OCI-LY7 (cell line): Measurements from ENCODE around the gene RAB30. TPM values are rescaled to one million over a fixed set of nuclear protein-coding genes. Genes with fewer than 3 reads are reported as not detected.

ENCODE experiments used
- BruUV-seq: library from RNA; stranded (reverse); fragments of 400-500 nt; replicated peaks from 2 replicates; lab custom pipeline; 2021; lab: Mats Ljungman, UMichigan
- CTCF ChIA-PET: fragments of 300-600 bp; sonication (Branson Sonifier 250); formaldehyde crosslinking; loops from one replicate; lab custom pipeline; 2022; ENCODE audit warnings: antibody characterized with exemption; ENCODE audit not compliant: unreplicated experiment; lab: Charles Lee
- POLR2A ChIA-PET: fragments of 300-600 bp; sonication (Branson Sonifier 250); formaldehyde crosslinking; loops from one replicate; lab custom pipeline; 2022; ENCODE audit warnings: antibody characterized with exemption; lab: Charles Lee
- DNase-seq: peaks from one replicate; pipeline ENCODE4 v3.0.0-alpha.2; 2015; ENCODE audit warnings: low spot score
- H2AFZ ChIP-seq: fragments of 200-600 bp; sonication (generic), shearing (Covaris generic); 2 replicates; pipeline ENCODE4 v1.6.1; 2014; ENCODE audit warnings: mild to moderate bottlenecking, antibody characterized with exemption, low read length, moderate library complexity
- H3K27ac ChIP-seq: fragments of 200-600 bp; sonication (generic); 2 replicates; pipeline ENCODE4 v1.5.1; 2014; ENCODE audit warnings: mixed run types, low read depth, mild to moderate bottlenecking, moderate library complexity, low read length, inconsistent platforms; ENCODE audit not compliant: poor library complexity, severe bottlenecking
- H3K36me3 ChIP-seq: fragments of 200-600 bp; sonication (generic); 2 replicates; pipeline ENCODE4 v1.6.1; 2014; ENCODE audit warnings: mild to moderate bottlenecking, antibody characterized with exemption, low read length, moderate library complexity, mixed read lengths; ENCODE audit not compliant: insufficient read depth
- H3K4me1 ChIP-seq: fragments of 200-600 bp; sonication (generic); 2 replicates; pipeline ENCODE4 v1.5.1; 2014; ENCODE audit warnings: mild to moderate bottlenecking, low read length; ENCODE audit not compliant: insufficient read depth, poor library complexity, severe bottlenecking
- H3K4me2 ChIP-seq: fragments of 200-600 bp; sonication (generic); 2 replicates; pipeline ENCODE4 v1.6.1; 2014; ENCODE audit warnings: mild to moderate bottlenecking, low read length
- H3K4me3 ChIP-seq: fragments of 200-600 bp; sonication (generic); 2 replicates; pipeline ENCODE4 v1.5.1; 2014; ENCODE audit warnings: mild to moderate bottlenecking, low read depth, low read length; ENCODE audit not compliant: poor library complexity, severe bottlenecking
- H3K79me2 ChIP-seq: fragments of 200-600 bp; sonication (generic); 2 replicates; pipeline ENCODE4 v1.6.1; 2016; ENCODE audit warnings: low read depth, mild to moderate bottlenecking, low read length, moderate library complexity, mixed read lengths; ENCODE audit not compliant: insufficient read depth
- H3K9me2 ChIP-seq: fragments of 200-600 bp; sonication (generic); 2 replicates; pipeline ENCODE4 v1.6.1; 2016; ENCODE audit warnings: mild to moderate bottlenecking, low read length, mixed read lengths; ENCODE audit not compliant: insufficient read depth
- H3K9me3 ChIP-seq: fragments of 200-600 bp; sonication (generic); 2 replicates; pipeline ENCODE4 v1.6.1; 2014; ENCODE audit warnings: mild to moderate bottlenecking, mixed run types, low read length, mixed read lengths
- H4K20me1 ChIP-seq: fragments of 200-600 bp; sonication (generic); 2 replicates; pipeline ENCODE4 v1.6.1; 2014; ENCODE audit warnings: mild to moderate bottlenecking, antibody characterized with exemption, low read length, moderate library complexity, mixed read lengths; ENCODE audit not compliant: insufficient read depth
- EZH2phosphoT487 ChIP-seq: fragments of 200-600 bp; sonication (generic); IDR thresholded peaks from 2 replicates; pipeline ENCODE4 v1.6.1; 2018; ENCODE audit warnings: low read depth, borderline replicate concordance, mild to moderate bottlenecking, mixed run types, antibody characterized with exemption, low read length, moderate library complexity, mixed read lengths
- intact Hi-C: fragments of 100-400 bp; cut with micrococcal nuclease; formaldehyde crosslinking; loops from one replicate; pipeline ENCODE4 v1.10.0; 2022; ENCODE audit not compliant: unreplicated experiment
- total RNA-seq, 2 experiments: library from RNA; depleted of rRNA in 1 of 2; stranded (reverse); fragments of >200 nt in 1 of 2; shearing (Covaris generic) in 1 of 2; gene quantifications; 2 replicates each; pipeline ENCODE4 v1.2.3, GENCODE V29; 2014 to 2022
- TF ChIP-seq, protein P1 (sequence below): fragments of 200-600 bp; sonication (generic); conservative IDR thresholded peaks from 2 replicates; pipeline ENCODE4 v1.5.1; 2014; ENCODE audit warnings: mild to moderate bottlenecking, antibody characterized with exemption, low read length, moderate library complexity, mixed read lengths

Gene RAB30
- total RNA-seq, 2 experiments from 2014 or later: 33.3 to 132 TPM

DNA sequence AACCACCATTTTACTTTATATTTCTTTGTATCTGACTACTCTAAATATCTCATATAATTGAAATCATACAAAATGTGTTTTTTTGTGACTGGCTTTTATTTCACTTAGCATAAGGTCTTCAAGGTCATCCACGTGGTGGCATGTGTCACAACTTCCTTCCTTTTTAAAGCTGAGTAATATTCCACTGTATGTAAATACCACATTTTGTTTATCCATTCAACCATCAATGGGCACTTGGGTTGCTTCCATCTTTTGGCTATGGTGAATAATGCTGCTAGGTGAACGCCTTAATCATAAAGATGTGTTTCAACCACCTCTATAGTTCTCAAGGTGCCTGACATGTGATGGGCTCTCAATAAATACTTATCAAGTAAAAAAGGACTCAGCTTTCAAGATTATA is 15.5 kb downstream of the RAB30 start:
- intact Hi-C loops: no loop called here
- no peak for TF ChIP-seq EZH2phosphoT487
- TF ChIP-seq, protein P1, sequence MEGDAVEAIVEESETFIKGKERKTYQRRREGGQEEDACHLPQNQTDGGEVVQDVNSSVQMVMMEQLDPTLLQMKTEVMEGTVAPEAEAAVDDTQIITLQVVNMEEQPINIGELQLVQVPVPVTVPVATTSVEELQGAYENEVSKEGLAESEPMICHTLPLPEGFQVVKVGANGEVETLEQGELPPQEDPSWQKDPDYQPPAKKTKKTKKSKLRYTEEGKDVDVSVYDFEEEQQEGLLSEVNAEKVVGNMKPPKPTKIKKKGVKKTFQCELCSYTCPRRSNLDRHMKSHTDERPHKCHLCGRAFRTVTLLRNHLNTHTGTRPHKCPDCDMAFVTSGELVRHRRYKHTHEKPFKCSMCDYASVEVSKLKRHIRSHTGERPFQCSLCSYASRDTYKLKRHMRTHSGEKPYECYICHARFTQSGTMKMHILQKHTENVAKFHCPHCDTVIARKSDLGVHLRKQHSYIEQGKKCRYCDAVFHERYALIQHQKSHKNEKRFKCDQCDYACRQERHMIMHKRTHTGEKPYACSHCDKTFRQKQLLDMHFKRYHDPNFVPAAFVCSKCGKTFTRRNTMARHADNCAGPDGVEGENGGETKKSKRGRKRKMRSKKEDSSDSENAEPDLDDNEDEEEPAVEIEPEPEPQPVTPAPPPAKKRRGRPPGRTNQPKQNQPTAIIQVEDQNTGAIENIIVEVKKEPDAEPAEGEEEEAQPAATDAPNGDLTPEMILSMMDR: no peak
- peak overlapping the region; percentile 61; the same call in 1 of the 2 replicates for H3K4me2 ChIP-seq
- H2AFZ ChIP-seq: no peak overlapping the region
- H3K79me2 ChIP-seq: peaks cover 100% of the 10 kb centered on the region
- H3K9me2 ChIP-seq: no peaks in the 10 kb centered on the region
- BruUV-seq: no TSS peak
- ChIA-PET POLR2A (interaction anchor here (0.6 to 3.1 kb wide), 10 partner anchors 10 to 154 kb away, joined by 3 to 15 read pairs (median 3); partner anchors contain the start of genes DDIAS and RAB30), CTCF (no interaction called here)
- H3K27ac ChIP-seq: no peak overlapping the region
- DNase-seq: no peak
- H3K4me3 ChIP-seq: no peak overlapping the region
- H3K9me3 ChIP-seq: peaks cover 41% of the 10 kb centered on the region
- H4K20me1 ChIP-seq: peaks cover 12% of the 10 kb centered on the region; the same call in 1 of the 2 replicates
- H3K4me1 ChIP-seq: peaks cover 78% of the 10 kb centered on the region
- H3K36me3 ChIP-seq: peaks cover 100% of the 10 kb centered on the region

DNA sequence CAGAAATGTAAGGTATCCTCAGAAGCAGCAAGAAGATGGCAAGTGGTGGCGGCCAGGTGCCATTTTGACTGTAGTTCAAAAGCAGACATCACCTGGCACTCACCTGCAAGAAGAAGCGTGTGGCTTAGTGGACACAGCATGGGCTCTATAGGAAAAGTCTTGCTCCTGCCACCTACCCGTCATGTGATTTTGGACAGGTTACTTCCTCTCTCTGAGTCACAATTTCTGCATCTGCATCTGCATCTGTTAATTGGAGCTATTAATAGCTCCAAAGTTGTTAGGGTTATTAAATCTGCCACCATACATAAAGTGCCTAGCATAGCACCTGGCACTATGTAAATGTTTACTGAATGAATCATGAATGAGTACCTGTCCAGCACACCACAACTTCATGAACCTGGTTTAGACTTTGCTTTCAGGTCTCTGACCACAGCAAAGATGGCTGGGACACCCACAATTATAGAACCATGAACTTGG is 16.8 kb downstream of the RAB30 start:
- POLR2A ChIA-PET: interaction anchor here (0.6 to 1.3 kb wide), 7 partner anchors 10 to 153 kb away, joined by 3 to 5 read pairs (median 4); partner anchors contain the start of gene DDIAS
- TF ChIP-seq, protein P1: no peak
- intact Hi-C loops: no loop called here
- Histone ChIP-seq H3K9me2 (no peaks in the 10 kb centered on the region), H4K20me1 (peaks cover 12% of the 10 kb centered on the region; the same call in 1 of the 2 replicates), H3K79me2 (peaks cover 100% of the 10 kb centered on the region), H3K4me2 (peak overlapping the region; percentile 61), H3K27ac (peak overlapping the region; percentile 33), H3K4me3 (peak overlapping the region; percentile 16), H3K36me3 (peaks cover 100% of the 10 kb centered on the region), H2AFZ (no peak overlapping the region), H3K4me1 (peaks cover 66% of the 10 kb centered on the region), H3K9me3 (peaks cover 35% of the 10 kb centered on the region; the same call in 1 of the 2 replicates)
- CTCF ChIA-PET: no interaction called here
- peak; percentile 66 for DNase-seq
- no TSS peak for BruUV-seq

DNA sequence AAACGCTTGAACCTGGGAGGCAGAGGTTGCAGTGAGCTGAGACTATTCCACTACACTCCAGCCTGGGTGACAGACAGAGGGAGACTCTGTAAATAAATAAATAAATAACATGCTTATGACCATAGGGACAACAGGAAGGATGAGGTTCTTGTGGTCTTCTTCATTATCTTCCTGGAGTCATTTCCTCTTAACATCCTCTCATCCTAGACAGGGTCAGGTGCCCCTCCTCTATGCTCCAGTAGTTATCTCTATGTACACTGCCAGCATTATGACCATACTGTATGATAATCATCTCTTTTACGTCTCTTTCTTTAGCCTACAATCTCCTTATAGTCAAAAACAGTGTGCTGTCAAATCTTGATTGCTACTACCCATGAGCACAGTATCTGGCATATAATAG is 17.7 kb downstream of the RAB30 start:
- no peak overlapping the region for H3K27ac ChIP-seq
- peak; percentile 72 for DNase-seq
- peak overlapping the region; percentile 16 for H3K4me3 ChIP-seq
- POLR2A ChIA-PET: interaction anchor here (1.1 to 1.7 kb wide), 3 partner anchors 11 to 41 kb away, joined by 3 to 7 read pairs (median 4); no protein-coding TSS in a partner anchor
- intact Hi-C loops: no loop called here
- no peaks in the 10 kb centered on the region for H3K9me2 ChIP-seq
- peaks cover 26% of the 10 kb centered on the region; the same call in 1 of the 2 replicates for H3K9me3 ChIP-seq
- peaks cover 61% of the 10 kb centered on the region for H3K4me1 ChIP-seq
- no peak overlapping the region for H2AFZ ChIP-seq
- peaks cover 12% of the 10 kb centered on the region; the same call in 1 of the 2 replicates for H4K20me1 ChIP-seq
- no peak for TF ChIP-seq EZH2phosphoT487
- TF ChIP-seq, protein P1: no peak
- H3K36me3 ChIP-seq: peaks cover 98% of the 10 kb centered on the region
- peak overlapping the region; percentile 61 for H3K4me2 ChIP-seq
- CTCF ChIA-PET: no interaction called here
- no TSS peak for BruUV-seq
- H3K79me2 ChIP-seq: peaks cover 100% of the 10 kb centered on the region
